Thyroid gland (tissue), 4 donors: ENCODE results near the gene TOR1B. TPM values are rescaled to one million over a fixed set of nuclear protein-coding genes. Genes with fewer than 3 reads are reported as not detected.

Experiments
- DNase-seq, 2 donors: peaks; one replicate each; pipeline ENCODE4 v3.0.0-alpha.2; 2019
- H3K27ac ChIP-seq, 3 donors: fragments of 200-600 bp; sonication (generic); 1 replicate in 2 of 3; 2 replicates in 1 of 3; pipeline ENCODE4 v1.5.1; 2016 to 2019; ENCODE audit warnings: mild to moderate bottlenecking in 1 of 3, moderate library complexity in 1 of 3
- H3K27me3 ChIP-seq: fragments of 200-600 bp; sonication (generic); one replicate; pipeline ENCODE4 v1.5.1; 2019
- H3K36me3 ChIP-seq, 2 donors: fragments of 200-600 bp; sonication (generic); one replicate each; pipeline ENCODE4 v1.5.1; 2016 to 2019
- H3K4me1 ChIP-seq, 2 donors: fragments of 200-600 bp; sonication (generic); one replicate each; pipeline ENCODE4 v1.5.1; 2017 to 2019
- H3K4me3 ChIP-seq, 3 donors: fragments of 200-600 bp; sonication (generic); replicated peaks in 1 of 3; 1 replicate in 2 of 3; 2 replicates in 1 of 3; pipeline ENCODE4 v1.5.1; 2016; ENCODE audit warnings: mild to moderate bottlenecking in 1 of 3
- H3K9me3 ChIP-seq: fragments of 200-600 bp; sonication (generic); one replicate; pipeline ENCODE4 v1.5.1; 2017
- CTCF ChIP-seq, 6 experiments: fragments of 200-600 bp in 3 of 6; fragments of 450-650 bp in 3 of 6; sonication (generic) in 3 of 6; IDR thresholded peaks; one replicate each; pipeline ENCODE4 v1.5.1; 2016 to 2019; ENCODE audit warnings: antibody characterized with exemption in 6 of 6, mild to moderate bottlenecking in 2 of 6, inconsistent platforms in 1 of 6, moderate library complexity in 1 of 6
- POLR2A ChIP-seq, 2 donors: fragments of 450-650 bp; IDR thresholded peaks; one replicate each; pipeline ENCODE4 v1.6.1; 2017; ENCODE audit warnings: antibody characterized with exemption in 2 of 2, mild to moderate bottlenecking in 2 of 2, moderate library complexity in 1 of 2
- WGBS, 2 donors: methylation state at CpG; one replicate each; pipeline ENCODE4 v1.1.5; 2017; 5-methylcytosine and 5-hydroxymethylcytosine counted together
- intact Hi-C: fragments of 100-400 bp; cut with DNase I; formaldehyde crosslinking; loops from one replicate; pipeline ENCODE4 v1.15.1; 2023
- total RNA-seq, 4 donors: library from RNA; depleted of rRNA; stranded (reverse); fragments of >200 nt; gene quantifications; one replicate each; pipeline ENCODE4 v1.2.3, GENCODE V29; 2016

TOR1B gene
- total RNA-seq, 4 donors from 2014 or later = 25.2 to 36.3 (median 29.7) TPM

GRCh38 chr9:129840034-129840433, 37.0 kb downstream of the TOR1B start:
- H3K4me3 ChIP-seq = no peak overlapping the region
- WGBS, 2 donors = 62 to 90% methylated on average over 3 to 8 of the region's 8 CpGs
- DNase-seq = no peak
- TF ChIP-seq POLR2A (IDR thresholded peaks at IDR 0.05) = no peak
- TF ChIP-seq CTCF (IDR thresholded peaks at IDR 0.05) = no peak
- H3K4me1 ChIP-seq = peaks cover 23 to 40% of the 10 kb centered on the region in 2 donors
- intact Hi-C loops = no loop called here
- no peaks in the 10 kb centered on the region for H3K36me3 ChIP-seq
- H3K9me3 ChIP-seq = no peaks in the 10 kb centered on the region
- peak overlapping the region in 1 of 3 donors; percentile 21 for H3K27ac ChIP-seq
- H3K27me3 ChIP-seq = no peaks in the 10 kb centered on the region

GRCh38 chr9:129841071-129841470, 38.1 kb downstream of the TOR1B start:
- intact Hi-C loops = no loop called here
- Histone ChIP-seq H3K27me3 (no peaks in the 10 kb centered on the region), H3K9me3 (no peaks in the 10 kb centered on the region), H3K4me1 (peaks cover 27 to 47% of the 10 kb centered on the region in 2 donors), H3K4me3 (no peak overlapping the region), H3K36me3 (no peaks in the 10 kb centered on the region), H3K27ac (no peak overlapping the region)
- DNase-seq = no peak
- 83 to 85% methylated on average over 4 of the region's 4 CpGs for WGBS, 2 donors
- TF ChIP-seq POLR2A (IDR thresholded peaks at IDR 0.05) = no peak
- TF ChIP-seq CTCF (IDR thresholded peaks at IDR 0.05) = no peak

GRCh38 chr9:129845373-129845772, 42.4 kb downstream of the TOR1B start:
- Histone ChIP-seq H3K27ac (peak overlapping the region; percentile 47 to 64 (median 63)), H3K27me3 (no peaks in the 10 kb centered on the region), H3K9me3 (no peaks in the 10 kb centered on the region), H3K4me1 (peaks cover 20 to 25% of the 10 kb centered on the region in 2 donors), H3K4me3 (no peak overlapping the region), H3K36me3 (no peaks in the 10 kb centered on the region)
- intact Hi-C loops = no loop called here
- TF ChIP-seq POLR2A (IDR thresholded peaks at IDR 0.05) (no peak), CTCF (IDR thresholded peaks at IDR 0.05) (no peak)
- WGBS, 2 donors = 47 to 51% methylated on average over 2 of the region's 2 CpGs
- DNase-seq = no peak

GRCh38 chr9:129848712-129849441, 45.9 kb downstream of the TOR1B start:
- intact Hi-C loops = no loop called here
- no peak for DNase-seq
- H3K9me3 ChIP-seq = no peaks in the 10 kb centered on the region
- peaks cover 38 to 54% of the 10 kb centered on the region in 2 donors for H3K4me1 ChIP-seq
- WGBS, 2 donors = 51 to 82% methylated on average over 3 of the region's 4 CpGs
- no peaks in the 10 kb centered on the region for H3K27me3 ChIP-seq
- peaks cover 13 to 14% of the 10 kb centered on the region in 2 donors for H3K36me3 ChIP-seq
- no peak for TF ChIP-seq POLR2A (IDR thresholded peaks at IDR 0.05)
- no peak for TF ChIP-seq CTCF (IDR thresholded peaks at IDR 0.05)
- H3K4me3 ChIP-seq = no peak overlapping the region
- H3K27ac ChIP-seq = peak overlapping the region; percentile 86 to 95 (median 94)

- Histone ChIP-seq H3K27ac (peak overlapping the region; percentile 86 to 95 (median 94)), H3K27me3 (no peaks in the 10 kb centered on the region), H3K4me1 (peaks cover 31 to 51% of the 10 kb centered on the region in 2 donors), H3K36me3 (peaks cover 13 to 14% of the 10 kb centered on the region in 2 donors), H3K4me3 (no peak overlapping the region), H3K9me3 (no peaks in the 10 kb centered on the region)
- no peak for TF ChIP-seq POLR2A (IDR thresholded peaks at IDR 0.05)
- no peak for TF ChIP-seq CTCF (IDR thresholded peaks at IDR 0.05)
- DNase-seq = no peak
- 85 to 89% methylated on average over 6 of the region's 6 CpGs for WGBS, 2 donors
- intact Hi-C loops = no loop called here
Observed at GRCh38 chr9:129849901-129850300, 46.9 kb downstream of the TOR1B start.
